Memory B cell (primary cell): Measurements from ENCODE around the gene ZBTB5.
"Not testable (repeated sequence)": the region's sequence is repeated elsewhere in the genome, so short reads cannot be mapped to it uniquely, and the experiment has no call there.

Experiments used
- ATAC-seq: fragments of 150-1000 bp; cut with Tn5 transposase; 2 replicates; pipeline ENCODE4 v1.10.0; 2021; ENCODE audit warnings: low read depth, mild to moderate bottlenecking, moderate library complexity
- DNase-seq, 2 donors: peaks; one replicate each; pipeline ENCODE4 v3.0.0; 2022; ENCODE audit warnings: low spot score in 2 of 2
- H3K27ac Mint-ChIP-seq: one replicate; pipeline ENCODE4 v1.8.0; 2022; ENCODE audit warnings: mild to moderate bottlenecking, moderate library complexity, mixed read lengths
- H3K27me3 Mint-ChIP-seq: one replicate; pipeline ENCODE4 v1.8.0; 2022; ENCODE audit warnings: mixed read lengths
- H3K36me3 Mint-ChIP-seq: one replicate; pipeline ENCODE4 v1.8.0; 2022; ENCODE audit warnings: mild to moderate bottlenecking, mixed read lengths
- H3K4me1 Mint-ChIP-seq: one replicate; pipeline ENCODE4 v1.8.0; 2022; ENCODE audit warnings: mixed read lengths
- H3K4me3 Mint-ChIP-seq: one replicate; pipeline ENCODE4 v1.8.0; 2022; ENCODE audit warnings: mild to moderate bottlenecking, moderate library complexity, mixed read lengths
- H3K9me3 Mint-ChIP-seq: one replicate; pipeline ENCODE4 v1.8.0; 2022; ENCODE audit warnings: mixed read lengths

Gene ZBTB5

DNA sequence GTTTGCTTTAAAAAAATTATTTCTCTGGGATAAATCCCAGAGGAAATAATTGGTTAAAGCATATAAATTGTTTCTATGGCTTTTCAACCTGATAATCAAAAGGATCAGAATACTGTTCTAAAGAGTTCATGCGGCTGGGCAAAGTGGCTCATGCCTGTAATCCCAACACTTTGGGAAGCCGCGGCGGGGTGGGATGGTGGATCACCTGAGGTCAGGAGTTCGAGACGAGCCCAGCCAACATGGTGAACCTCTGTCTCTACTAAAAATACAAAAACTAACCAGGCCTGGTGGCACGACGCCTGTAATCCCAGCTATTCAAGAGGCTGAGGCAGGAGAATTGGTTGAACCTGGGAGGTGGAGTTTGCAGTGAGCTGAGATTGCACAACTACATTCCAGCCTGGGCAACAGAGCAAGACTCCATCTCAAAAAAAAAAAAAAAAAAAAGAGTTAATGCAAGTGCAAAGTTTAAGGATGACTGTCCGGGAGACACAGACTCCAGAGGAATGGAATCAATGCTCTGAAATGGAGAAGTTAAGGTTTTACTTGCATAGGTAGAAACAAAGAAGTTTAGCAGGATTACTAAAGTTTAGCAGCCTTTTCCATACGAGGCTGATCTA lies 59.4 kb downstream of the ZBTB5 start:
- Mint-ChIP-seq H3K36me3 (no peaks in the 10 kb centered on the region), H3K27ac (peak overlapping the region; percentile 90), H3K4me1 (peaks cover 34% of the 10 kb centered on the region), H3K4me3 (no peak overlapping the region), H3K27me3 (no peaks in the 10 kb centered on the region), H3K9me3 (peaks cover 3% of the 10 kb centered on the region)
- no peak for DNase-seq
- no peak for ATAC-seq

DNA sequence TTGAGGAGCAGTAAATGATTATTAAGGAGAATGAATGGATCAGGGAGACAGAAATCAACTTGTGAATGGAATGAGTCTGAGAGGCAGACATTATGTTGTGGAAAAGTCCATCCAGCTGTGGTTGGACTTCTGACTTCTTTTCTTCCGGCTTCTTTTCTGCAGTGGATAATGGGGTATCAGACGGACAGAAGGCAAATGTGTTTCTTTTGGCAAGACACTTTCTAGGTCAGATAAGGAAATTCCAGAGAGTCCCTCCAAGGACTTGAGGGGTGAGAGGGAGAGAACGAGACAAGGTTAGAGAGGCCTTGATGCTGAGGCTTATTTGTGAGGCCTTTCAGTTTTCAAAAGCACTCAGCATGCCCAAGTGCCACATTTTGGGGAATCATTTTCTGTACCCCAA lies 59.9 kb downstream of the ZBTB5 start:
- H3K4me3 Mint-ChIP-seq: no peak overlapping the region
- H3K9me3 Mint-ChIP-seq: peaks cover 3% of the 10 kb centered on the region
- H3K27ac Mint-ChIP-seq: peak overlapping the region; percentile 90
- no peak for ATAC-seq
- no peak for DNase-seq
- H3K4me1 Mint-ChIP-seq: peaks cover 33% of the 10 kb centered on the region
- no peaks in the 10 kb centered on the region for H3K36me3 Mint-ChIP-seq
- no peaks in the 10 kb centered on the region for H3K27me3 Mint-ChIP-seq

DNA sequence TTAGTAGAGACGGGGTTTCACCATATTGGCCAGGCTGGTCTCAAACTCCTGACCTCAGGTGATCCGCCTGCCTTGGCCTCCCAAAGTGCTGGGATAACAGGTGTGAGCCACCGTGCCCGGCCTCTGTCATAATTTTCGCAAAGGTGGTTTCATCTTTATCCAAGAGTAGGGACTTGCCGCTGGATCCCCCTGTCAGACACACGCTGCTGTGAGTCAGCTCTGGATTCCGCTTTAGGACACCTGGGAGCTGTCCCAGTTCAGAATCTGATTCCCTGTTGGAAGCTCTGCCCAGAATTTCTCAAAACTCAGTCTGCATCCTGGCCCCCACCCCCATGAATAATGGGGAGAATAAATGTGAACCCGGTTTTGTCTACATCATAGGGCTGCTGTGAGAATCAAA lies 60.7 kb downstream of the ZBTB5 start:
- Mint-ChIP-seq H3K4me1 (peaks cover 29% of the 10 kb centered on the region), H3K36me3 (no peaks in the 10 kb centered on the region), H3K4me3 (no peak overlapping the region), H3K9me3 (peaks cover 3% of the 10 kb centered on the region), H3K27ac (peak overlapping the region; percentile 90), H3K27me3 (no peaks in the 10 kb centered on the region)
- DNase-seq (no peak), ATAC-seq (no peak)

DNA sequence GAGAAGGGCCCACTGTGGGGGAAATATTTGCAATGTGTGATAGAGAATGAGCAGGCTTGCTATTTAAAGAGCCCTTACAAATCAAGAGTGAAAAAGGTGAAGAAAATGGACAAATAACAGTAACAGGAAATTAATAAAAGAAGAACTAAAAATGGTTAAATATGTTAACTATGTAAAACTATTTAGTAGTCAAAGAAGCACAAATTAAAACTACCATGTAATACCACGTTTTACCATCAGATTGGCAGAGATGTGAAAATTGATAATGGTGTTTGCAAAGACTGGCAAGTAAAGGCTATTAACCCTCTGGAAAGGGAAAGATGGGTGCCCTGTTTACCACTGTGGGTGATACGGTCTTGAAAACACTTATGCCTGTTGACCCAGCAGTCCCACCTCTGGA lies 65.9 kb downstream of the ZBTB5 start:
- peaks cover 16% of the 10 kb centered on the region for H3K4me1 Mint-ChIP-seq
- no peak overlapping the region for H3K4me3 Mint-ChIP-seq
- no peaks in the 10 kb centered on the region for H3K27me3 Mint-ChIP-seq
- no peaks in the 10 kb centered on the region for H3K9me3 Mint-ChIP-seq
- no peak overlapping the region for H3K27ac Mint-ChIP-seq
- H3K36me3 Mint-ChIP-seq: no peaks in the 10 kb centered on the region
- no peak for DNase-seq
- no peak for ATAC-seq

DNA sequence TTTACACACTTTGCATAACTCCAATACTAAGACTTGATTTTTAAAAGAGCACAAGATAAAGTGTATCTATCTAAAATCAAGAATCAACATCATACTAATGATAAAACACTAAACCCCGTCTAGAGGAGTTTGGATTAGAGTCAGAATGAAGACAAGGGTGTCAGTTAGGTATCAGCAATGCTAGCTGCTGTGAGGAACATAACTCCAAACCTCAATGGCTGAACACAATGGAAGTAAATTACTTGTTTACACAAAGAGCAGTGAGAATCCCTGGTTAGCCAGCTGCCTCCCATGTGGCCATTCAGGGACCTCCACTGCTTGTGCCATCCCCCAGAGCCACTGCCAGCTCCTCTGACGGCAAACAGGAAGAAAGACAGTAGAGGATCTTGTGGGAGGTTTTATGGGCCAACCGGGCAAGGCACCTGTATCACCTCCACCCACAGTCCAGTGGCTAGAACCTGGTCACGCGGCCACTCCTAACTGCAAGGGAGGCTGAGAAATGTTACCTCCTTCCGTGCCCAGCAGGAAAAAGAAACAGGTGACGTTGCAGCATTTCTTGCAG lies 66.7 kb downstream of the ZBTB5 start:
- H3K27ac Mint-ChIP-seq: no peak overlapping the region
- no peak overlapping the region for H3K4me3 Mint-ChIP-seq
- peaks cover 13% of the 10 kb centered on the region for H3K4me1 Mint-ChIP-seq
- DNase-seq: no peak
- no peaks in the 10 kb centered on the region for H3K9me3 Mint-ChIP-seq
- H3K36me3 Mint-ChIP-seq: no peaks in the 10 kb centered on the region
- ATAC-seq: no peak
- H3K27me3 Mint-ChIP-seq: no peaks in the 10 kb centered on the region

DNA sequence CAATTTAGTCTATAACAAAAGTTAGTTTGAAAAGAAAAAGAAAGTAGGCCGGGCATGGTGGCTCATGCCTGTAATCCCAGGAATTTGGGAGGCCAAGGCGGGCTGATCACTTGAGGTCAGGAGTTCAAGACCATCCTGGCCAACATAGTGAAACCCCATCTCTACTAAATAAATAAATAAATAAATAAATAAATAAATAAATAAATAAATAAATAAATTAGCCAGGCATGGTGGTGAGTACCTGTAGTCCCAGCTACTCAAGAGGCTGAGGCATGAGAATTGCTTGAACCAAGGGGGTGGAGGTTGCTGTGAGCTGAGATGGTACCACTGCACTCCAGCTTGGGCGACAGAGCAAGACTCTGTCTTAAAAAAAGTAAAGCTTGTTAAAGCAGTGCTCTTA lies 67.3 kb downstream of the ZBTB5 start:
- DNase-seq, H3K4me1 Mint-ChIP-seq, H3K27me3 Mint-ChIP-seq, H3K36me3 Mint-ChIP-seq, H3K4me3 Mint-ChIP-seq, H3K27ac Mint-ChIP-seq, ATAC-seq, H3K9me3 Mint-ChIP-seq: not testable (repeated sequence)

DNA sequence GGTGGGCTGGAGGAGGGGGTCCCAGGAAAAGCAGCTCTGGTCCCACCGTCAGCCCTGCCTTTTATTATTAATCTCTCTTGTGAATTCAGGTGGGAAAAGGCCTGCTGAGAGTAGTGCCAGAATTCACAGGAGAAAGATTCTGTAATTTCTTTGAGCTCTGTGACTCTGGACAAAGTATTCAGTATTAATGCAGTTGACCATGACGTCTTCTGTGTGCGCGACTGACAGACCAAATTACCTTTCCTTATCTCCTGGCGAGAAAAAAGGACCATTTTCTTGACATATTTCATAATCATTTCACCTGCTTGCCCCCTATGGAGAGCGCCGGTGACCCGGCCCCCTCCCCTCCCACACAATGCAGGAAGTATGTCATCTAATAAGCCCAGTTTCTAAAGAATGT lies 69.6 kb downstream of the ZBTB5 start:
- no peak overlapping the region for H3K27ac Mint-ChIP-seq
- no peaks in the 10 kb centered on the region for H3K36me3 Mint-ChIP-seq
- ATAC-seq (no peak), DNase-seq (no peak)
- no peak overlapping the region for H3K4me3 Mint-ChIP-seq
- H3K9me3 Mint-ChIP-seq: no peaks in the 10 kb centered on the region
- no peaks in the 10 kb centered on the region for H3K27me3 Mint-ChIP-seq
- peaks cover 9% of the 10 kb centered on the region for H3K4me1 Mint-ChIP-seq

DNA sequence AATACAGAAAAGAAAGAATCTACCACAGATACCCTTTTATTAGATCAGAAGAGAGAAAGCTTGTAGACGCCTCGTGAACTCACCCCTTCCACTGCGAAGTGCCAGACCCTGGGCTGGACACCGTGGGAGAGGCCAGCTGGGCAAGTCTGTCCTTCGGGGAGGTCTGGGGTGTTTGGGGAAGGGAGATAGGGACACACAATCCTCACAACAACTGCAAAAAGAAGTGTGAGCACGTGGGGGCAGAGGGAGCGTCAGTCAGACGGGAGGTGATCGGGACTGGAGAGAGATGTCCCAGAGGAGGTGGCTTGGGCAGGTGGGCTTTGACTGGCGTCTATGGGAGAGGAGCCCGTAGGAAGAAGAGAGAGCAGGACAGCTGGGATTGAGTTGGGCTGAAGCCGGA lies 70.0 kb downstream of the ZBTB5 start:
- Mint-ChIP-seq H3K4me3 (no peak overlapping the region), H3K27ac (no peak overlapping the region), H3K9me3 (no peaks in the 10 kb centered on the region), H3K4me1 (peaks cover 12% of the 10 kb centered on the region), H3K27me3 (no peaks in the 10 kb centered on the region), H3K36me3 (no peaks in the 10 kb centered on the region)
- no peak for DNase-seq
- no peak for ATAC-seq

DNA sequence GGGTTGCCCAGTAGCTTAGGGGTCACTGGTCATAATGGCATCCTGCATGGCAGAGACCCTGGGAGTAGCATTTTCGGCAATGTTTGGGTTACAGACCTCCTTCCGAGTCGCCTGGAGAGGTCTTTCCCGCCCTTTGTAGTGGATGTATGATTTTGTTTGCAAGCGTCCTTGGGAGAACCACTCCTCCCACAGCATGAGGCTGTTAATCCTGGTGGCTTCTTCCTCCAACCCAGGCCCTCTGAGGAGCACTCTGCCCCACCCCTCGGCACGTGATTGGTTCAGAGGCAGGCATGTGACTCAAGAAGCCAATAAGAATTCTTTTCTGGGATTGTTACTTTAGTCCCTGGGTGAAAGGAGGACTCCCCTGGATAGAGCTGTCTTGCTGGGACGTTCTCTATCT lies 73.0 kb downstream of the ZBTB5 start:
- no peaks in the 10 kb centered on the region for H3K36me3 Mint-ChIP-seq
- ATAC-seq (no peak), DNase-seq (no peak)
- no peak overlapping the region for H3K4me3 Mint-ChIP-seq
- H3K27me3 Mint-ChIP-seq: no peaks in the 10 kb centered on the region
- H3K9me3 Mint-ChIP-seq: no peaks in the 10 kb centered on the region
- H3K4me1 Mint-ChIP-seq: peaks cover 10% of the 10 kb centered on the region
- no peak overlapping the region for H3K27ac Mint-ChIP-seq

DNA sequence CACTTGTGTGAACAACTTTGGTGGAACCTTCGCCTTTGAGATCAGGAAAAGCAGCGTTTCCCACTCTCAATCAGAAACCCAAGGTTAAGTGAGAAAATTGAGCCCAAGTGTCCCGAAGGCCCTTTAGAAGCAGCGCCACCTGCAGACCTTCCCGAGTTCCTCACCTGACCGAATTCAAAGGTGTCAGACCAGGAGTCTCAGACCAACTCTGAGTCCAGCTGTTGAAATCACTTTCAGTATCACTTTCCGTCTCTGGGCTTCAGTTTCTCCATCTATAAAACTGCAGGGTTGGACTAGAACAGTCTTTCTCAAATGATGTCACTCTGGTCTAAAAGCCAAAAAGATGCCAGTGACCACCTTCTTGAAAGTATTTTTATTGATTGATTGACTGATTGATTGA lies 74.5 kb downstream of the ZBTB5 start:
- DNase-seq: no peak
- Mint-ChIP-seq H3K36me3 (no peaks in the 10 kb centered on the region), H3K9me3 (no peaks in the 10 kb centered on the region), H3K4me1 (peaks cover 20% of the 10 kb centered on the region), H3K27me3 (no peaks in the 10 kb centered on the region), H3K4me3 (peak overlapping the region; percentile 27), H3K27ac (peak overlapping the region; percentile 70)
- ATAC-seq: peak; percentile 78
